Hepatocyte (in vitro differentiated cells): ENCODE measurements around the gene ALDH1L1.

Experiments used
- CTCF ChIP-seq: fragments of 200-600 bp; sonication (generic); IDR thresholded peaks from 2 replicates; pipeline ENCODE4 v1.5.1; 2016; ENCODE audit warnings: antibody characterized with exemption, mild to moderate bottlenecking; ENCODE audit not compliant: poor library complexity
- EZH2phosphoT487 ChIP-seq: fragments of 200-600 bp; sonication (generic); IDR thresholded peaks from one replicate; pipeline ENCODE4 v1.6.1; 2018; ENCODE audit warnings: antibody characterized with exemption, mild to moderate bottlenecking, low read depth, moderate library complexity; ENCODE audit not compliant: unreplicated experiment, severe bottlenecking

DNA sequence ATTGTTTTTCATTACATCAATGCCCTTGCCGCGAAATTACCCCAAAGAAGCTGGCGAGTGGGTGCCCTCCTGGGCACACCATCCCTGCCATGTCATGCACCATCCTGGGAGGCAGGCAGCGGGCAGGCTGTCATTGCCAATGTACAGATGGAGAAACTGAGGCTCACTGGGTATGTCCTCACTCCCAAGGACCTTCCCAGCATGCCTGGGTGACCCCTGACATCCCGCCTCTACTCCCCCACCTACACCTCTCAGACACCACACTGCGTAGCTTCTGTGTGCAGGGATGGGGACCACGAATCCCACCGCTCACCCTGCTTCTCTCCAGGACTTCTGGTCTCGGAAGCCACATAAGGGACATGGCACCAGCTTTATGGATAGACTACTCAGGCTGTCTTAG, 55.5 kb downstream of the ALDH1L1 start:
- TF ChIP-seq CTCF (no peak), EZH2phosphoT487 (no peak)
